Prostate gland (tissue), 2 donors: ENCODE measurements around the gene XXYLT1. TPM values are rescaled to one million over a fixed set of nuclear protein-coding genes. Genes with fewer than 3 reads are reported as not detected.
A peak's percentile ranks its signal among the peaks of the same experiment; 100 is the strongest.

Source experiments
- DNase-seq: peaks from one replicate; pipeline ENCODE4 v3.0.0-alpha.2; 2019; ENCODE audit warnings: low spot score
- H3K27ac ChIP-seq, 2 donors: fragments of 200-600 bp; sonication (generic); 2 replicates each; pipeline ENCODE4 v1.5.1; 2017 to 2019
- H3K27me3 ChIP-seq: fragments of 200-600 bp; sonication (generic); replicated peaks from 2 replicates; pipeline ENCODE4 v1.5.1; 2019; ENCODE audit not compliant: insufficient read depth
- H3K36me3 ChIP-seq, 2 donors: fragments of 200-600 bp; sonication (generic); 1 replicate in 1 of 2; 2 replicates in 1 of 2; pipeline versions ENCODE4 v1.5.1 to v1.8.1; 2017 to 2019
- H3K4me1 ChIP-seq: fragments of 200-600 bp; sonication (generic); replicated peaks from 2 replicates; pipeline ENCODE4 v1.5.1; 2019
- H3K4me3 ChIP-seq, 2 donors: fragments of 200-600 bp; sonication (generic); 2 replicates each; pipeline ENCODE4 v1.5.1; 2017 to 2019
- H3K9me3 ChIP-seq: fragments of 200-600 bp; sonication (generic); 2 replicates; pipeline ENCODE4 v1.5.1; 2017
- POLR2A ChIP-seq: fragments of 450-650 bp; IDR thresholded peaks from one replicate; pipeline ENCODE4 v1.6.1; 2016; ENCODE audit warnings: antibody characterized with exemption, mild to moderate bottlenecking
- POLR2AphosphoS5 ChIP-seq: sonication (generic); formaldehyde crosslinking; IDR thresholded peaks from one replicate; pipeline ENCODE4 v1.6.1; 2017; ENCODE audit warnings: antibody characterized with exemption
- WGBS: methylation state at CpG from one replicate; pipeline ENCODE4 v1.1.5; 2018; 5-methylcytosine and 5-hydroxymethylcytosine counted together
- intact Hi-C: fragments of 100-400 bp; cut with DNase I; formaldehyde crosslinking; loops from one replicate; pipeline ENCODE4 v1.14.2; 2022
- total RNA-seq, 2 donors: library from RNA; depleted of rRNA; stranded (reverse); fragments of >200 nt; gene quantifications; one replicate each; pipeline ENCODE4 v1.1.0, GENCODE V29; 2016
- TF ChIP-seq, protein P1 (sequence below), 4 experiments: fragments of 200-600 bp in 2 of 4; fragments of 450-650 bp in 2 of 4; sonication (generic) in 2 of 4; IDR thresholded peaks; 1 replicate in 3 of 4; 2 replicates in 1 of 4; pipeline ENCODE4 v1.5.1; 2016 to 2019; ENCODE audit warnings: antibody characterized with exemption in 4 of 4, mild to moderate bottlenecking in 2 of 4, moderate library complexity in 2 of 4

The XXYLT1 gene
- total RNA-seq, 2 donors from 2014 or later, result 14.9 to 22.7 TPM

DNA sequence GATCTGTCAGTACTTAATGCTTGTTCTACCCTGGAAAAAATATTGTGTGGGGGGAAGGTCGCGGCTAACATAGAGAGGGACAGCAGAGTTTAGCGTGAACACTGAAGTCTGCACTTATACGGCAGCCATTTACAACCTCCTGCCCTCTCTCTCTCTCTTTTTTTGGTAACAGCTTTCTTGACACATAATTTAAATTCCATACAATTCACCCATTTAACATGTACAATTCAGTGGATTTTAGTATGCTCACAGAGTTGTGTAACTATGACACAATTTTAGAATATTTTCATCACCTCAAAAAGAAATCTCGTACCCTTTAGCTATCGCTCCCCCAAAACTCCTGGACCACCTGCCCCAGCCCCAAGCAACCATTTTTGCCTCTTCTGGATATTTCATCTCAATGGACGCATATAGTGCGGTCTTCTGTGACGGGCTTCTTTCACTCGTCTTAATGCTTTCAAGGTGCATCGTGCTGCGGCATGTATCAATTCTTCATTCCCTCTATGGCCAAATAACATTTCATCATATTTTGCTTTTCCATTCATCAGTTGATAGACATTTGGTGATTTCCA is 141.8 kb downstream of the XXYLT1 start:
- 93% methylated on average over 12 of the region's 12 CpGs for WGBS
- Histone ChIP-seq H3K4me3 (no peak overlapping the region), H3K9me3 (no peaks in the 10 kb centered on the region), H3K36me3 (no peaks in the 10 kb centered on the region), H3K27me3 (no peaks in the 10 kb centered on the region), H3K4me1 (peaks cover 3% of the 10 kb centered on the region), H3K27ac (no peak overlapping the region)
- no peak for DNase-seq
- intact Hi-C loops, result no loop called here
- TF ChIP-seq POLR2A (no peak), POLR2AphosphoS5 (no peak)
- TF ChIP-seq, protein P1, sequence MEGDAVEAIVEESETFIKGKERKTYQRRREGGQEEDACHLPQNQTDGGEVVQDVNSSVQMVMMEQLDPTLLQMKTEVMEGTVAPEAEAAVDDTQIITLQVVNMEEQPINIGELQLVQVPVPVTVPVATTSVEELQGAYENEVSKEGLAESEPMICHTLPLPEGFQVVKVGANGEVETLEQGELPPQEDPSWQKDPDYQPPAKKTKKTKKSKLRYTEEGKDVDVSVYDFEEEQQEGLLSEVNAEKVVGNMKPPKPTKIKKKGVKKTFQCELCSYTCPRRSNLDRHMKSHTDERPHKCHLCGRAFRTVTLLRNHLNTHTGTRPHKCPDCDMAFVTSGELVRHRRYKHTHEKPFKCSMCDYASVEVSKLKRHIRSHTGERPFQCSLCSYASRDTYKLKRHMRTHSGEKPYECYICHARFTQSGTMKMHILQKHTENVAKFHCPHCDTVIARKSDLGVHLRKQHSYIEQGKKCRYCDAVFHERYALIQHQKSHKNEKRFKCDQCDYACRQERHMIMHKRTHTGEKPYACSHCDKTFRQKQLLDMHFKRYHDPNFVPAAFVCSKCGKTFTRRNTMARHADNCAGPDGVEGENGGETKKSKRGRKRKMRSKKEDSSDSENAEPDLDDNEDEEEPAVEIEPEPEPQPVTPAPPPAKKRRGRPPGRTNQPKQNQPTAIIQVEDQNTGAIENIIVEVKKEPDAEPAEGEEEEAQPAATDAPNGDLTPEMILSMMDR (IDR thresholded peaks at IDR 0.05), result no peak

DNA sequence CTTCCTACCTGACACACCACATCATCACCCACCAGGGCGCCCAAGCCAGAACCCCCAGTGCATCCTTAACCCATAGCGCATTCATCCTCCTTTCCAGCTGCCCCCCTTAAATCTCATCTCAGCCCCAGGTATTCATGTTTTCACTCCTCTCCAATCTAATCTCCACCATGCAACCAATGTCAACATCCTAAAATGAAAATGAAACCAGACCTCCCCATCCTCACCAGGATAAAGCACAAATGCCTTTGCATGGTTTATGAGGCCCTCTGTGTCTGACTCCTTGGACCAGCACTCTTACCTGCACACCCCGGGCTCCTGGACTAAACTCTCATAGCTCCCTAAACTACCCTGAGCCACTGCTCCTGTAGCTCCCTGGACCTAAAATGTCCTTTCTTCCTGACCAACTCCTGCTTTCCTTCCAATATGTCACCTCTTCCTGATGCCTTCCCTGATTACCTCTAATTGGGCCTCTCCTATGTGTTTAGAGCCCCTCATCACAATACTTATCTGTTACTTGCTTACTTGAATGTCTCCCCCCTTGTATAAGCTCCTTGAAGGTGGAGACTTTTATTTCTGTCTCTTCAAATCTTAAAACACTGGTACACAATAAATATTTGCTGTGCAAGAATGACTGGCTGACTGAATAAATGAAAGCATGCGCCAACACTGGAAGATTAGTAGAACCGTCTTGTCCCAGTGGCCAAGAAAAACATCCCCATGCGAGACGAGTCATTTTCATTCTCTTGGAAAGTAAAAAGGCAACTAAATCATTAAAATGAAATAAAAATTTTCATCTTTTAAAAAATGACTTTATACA is 142.5 kb downstream of the XXYLT1 start:
- H3K4me1 ChIP-seq, result peaks cover 3% of the 10 kb centered on the region
- H3K27me3 ChIP-seq, result no peaks in the 10 kb centered on the region
- WGBS, result 75% methylated on average over 7 of the region's 7 CpGs

GRCh38 chr3:195126056-195126605 is 144.8 kb downstream of the XXYLT1 start:
- H3K27me3 ChIP-seq, result no peaks in the 10 kb centered on the region
- 90% methylated on average over 14 of the region's 14 CpGs for WGBS
- intact Hi-C loops, result no loop called here

More for the DNA sequence above, 142.5 kb downstream of the XXYLT1 start:
- no peak for DNase-seq
- intact Hi-C loops, result no loop called here
- H3K4me3 ChIP-seq, result no peak overlapping the region
- H3K9me3 ChIP-seq, result no peaks in the 10 kb centered on the region
- H3K36me3 ChIP-seq, result no peaks in the 10 kb centered on the region
- H3K27ac ChIP-seq, result no peak overlapping the region
- TF ChIP-seq, protein P1 (IDR thresholded peaks at IDR 0.05), result no peak
- peak; percentile 26 for TF ChIP-seq POLR2AphosphoS5

GRCh38 chr3:195125646-195126045 is 145.3 kb downstream of the XXYLT1 start:
- 93% methylated on average over 11 of the region's 11 CpGs for WGBS
- no peaks in the 10 kb centered on the region for H3K9me3 ChIP-seq
- no peaks in the 10 kb centered on the region for H3K27me3 ChIP-seq
- no peaks in the 10 kb centered on the region for H3K4me1 ChIP-seq
- no peak for DNase-seq
- no peak overlapping the region for H3K27ac ChIP-seq
- H3K36me3 ChIP-seq, result no peaks in the 10 kb centered on the region
- TF ChIP-seq POLR2A (no peak), POLR2AphosphoS5 (no peak)
- TF ChIP-seq, protein P1 (IDR thresholded peaks at IDR 0.05), result no peak
- H3K4me3 ChIP-seq, result no peak overlapping the region
- intact Hi-C loops, result no loop called here

More at GRCh38 chr3:195126056-195126605, 144.8 kb downstream of the XXYLT1 start:
- no peaks in the 10 kb centered on the region for H3K9me3 ChIP-seq
- no peak overlapping the region for H3K27ac ChIP-seq
- no peak for DNase-seq
- no peak overlapping the region for H3K4me3 ChIP-seq
- H3K4me1 ChIP-seq, result no peaks in the 10 kb centered on the region
- TF ChIP-seq, protein P1 (IDR thresholded peaks at IDR 0.05), result no peak
- TF ChIP-seq POLR2AphosphoS5 (no peak), POLR2A (no peak)
- no peaks in the 10 kb centered on the region for H3K36me3 ChIP-seq
